Measurements from ENCODE around the gene PRSS53.

DNA sequence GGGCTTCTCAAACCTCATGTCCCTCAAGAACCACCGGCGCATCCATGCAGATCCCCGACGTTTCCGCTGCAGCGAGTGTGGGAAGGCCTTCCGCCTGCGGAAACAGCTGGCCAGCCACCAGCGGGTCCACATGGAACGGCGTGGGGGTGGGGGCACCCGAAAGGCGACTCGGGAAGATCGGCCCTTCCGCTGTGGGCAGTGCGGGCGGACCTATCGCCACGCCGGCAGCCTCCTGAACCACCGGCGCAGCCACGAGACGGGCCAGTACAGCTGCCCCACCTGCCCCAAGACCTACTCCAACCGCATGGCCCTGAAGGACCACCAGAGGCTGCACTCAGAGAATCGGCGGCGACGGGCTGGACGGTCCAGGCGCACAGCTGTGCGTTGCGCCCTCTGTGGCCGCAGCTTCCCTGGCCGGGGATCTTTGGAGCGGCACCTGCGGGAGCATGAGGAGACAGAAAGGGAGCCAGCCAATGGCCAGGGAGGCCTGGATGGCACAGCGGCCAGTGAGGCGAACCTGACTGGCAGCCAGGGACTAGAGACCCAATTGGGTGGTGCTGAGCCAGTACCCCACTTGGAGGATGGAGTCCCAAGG, 8.6 kb downstream of the PRSS53 start:
- TF ChIP-seq, protein P1, sequence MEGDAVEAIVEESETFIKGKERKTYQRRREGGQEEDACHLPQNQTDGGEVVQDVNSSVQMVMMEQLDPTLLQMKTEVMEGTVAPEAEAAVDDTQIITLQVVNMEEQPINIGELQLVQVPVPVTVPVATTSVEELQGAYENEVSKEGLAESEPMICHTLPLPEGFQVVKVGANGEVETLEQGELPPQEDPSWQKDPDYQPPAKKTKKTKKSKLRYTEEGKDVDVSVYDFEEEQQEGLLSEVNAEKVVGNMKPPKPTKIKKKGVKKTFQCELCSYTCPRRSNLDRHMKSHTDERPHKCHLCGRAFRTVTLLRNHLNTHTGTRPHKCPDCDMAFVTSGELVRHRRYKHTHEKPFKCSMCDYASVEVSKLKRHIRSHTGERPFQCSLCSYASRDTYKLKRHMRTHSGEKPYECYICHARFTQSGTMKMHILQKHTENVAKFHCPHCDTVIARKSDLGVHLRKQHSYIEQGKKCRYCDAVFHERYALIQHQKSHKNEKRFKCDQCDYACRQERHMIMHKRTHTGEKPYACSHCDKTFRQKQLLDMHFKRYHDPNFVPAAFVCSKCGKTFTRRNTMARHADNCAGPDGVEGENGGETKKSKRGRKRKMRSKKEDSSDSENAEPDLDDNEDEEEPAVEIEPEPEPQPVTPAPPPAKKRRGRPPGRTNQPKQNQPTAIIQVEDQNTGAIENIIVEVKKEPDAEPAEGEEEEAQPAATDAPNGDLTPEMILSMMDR (IDR thresholded peaks at IDR 0.05): no peak
- no peak for TF ChIP-seq POLR2A (IDR thresholded peaks at IDR 0.05)

All from testis (tissue), 2 donors.